Lung (tissue), 12 donors: ENCODE measurements around the gene TJP2. TPM values are rescaled to one million over a fixed set of nuclear protein-coding genes. Genes with fewer than 3 reads are reported as not detected.

ENCODE experiments used
- ATAC-seq: fragments of 200-7000 bp; cut with Tn5 transposase; one replicate; pipeline ENCODE4 v1.9.1; 2020; ENCODE audit warnings: moderate number of reproducible peaks; ENCODE audit not compliant: insufficient read depth, low FRiP score
- DNase-seq, 3 donors: peaks; one replicate each; pipeline ENCODE4 v3.0.0-alpha.2; 2013 to 2017
- H3K27ac ChIP-seq, 2 donors: one replicate each; pipeline ENCODE4 v1.5.1; 2013; ENCODE audit warnings: mild to moderate bottlenecking in 2 of 2, moderate library complexity in 2 of 2, control low read depth in 1 of 2, inconsistent platforms in 1 of 2, low read depth in 1 of 2, low read length in 1 of 2
- H3K27me3 ChIP-seq, 3 donors: one replicate each; pipeline ENCODE4 v1.5.1; 2013; ENCODE audit warnings: low read length in 2 of 3; ENCODE audit not compliant: control insufficient read depth in 3 of 3, insufficient read depth in 3 of 3
- H3K36me3 ChIP-seq, 4 donors: one replicate each; pipeline ENCODE4 v1.5.1; 2013; ENCODE audit warnings: low read length in 4 of 4, mild to moderate bottlenecking in 1 of 4, moderate library complexity in 1 of 4; ENCODE audit not compliant: control insufficient read depth in 4 of 4, insufficient read depth in 4 of 4
- H3K4me1 ChIP-seq, 5 donors: one replicate each; pipeline ENCODE4 v1.5.1; 2013; ENCODE audit warnings: low read length in 5 of 5, mild to moderate bottlenecking in 2 of 5, moderate library complexity in 1 of 5; ENCODE audit not compliant: control insufficient read depth in 5 of 5, insufficient read depth in 5 of 5
- H3K4me3 ChIP-seq: one replicate; pipeline ENCODE4 v1.5.1; 2013; ENCODE audit warnings: mild to moderate bottlenecking, control low read depth, moderate library complexity
- H3K9ac ChIP-seq, 2 donors: one replicate each; pipeline ENCODE4 v1.5.1; 2013; ENCODE audit warnings: low read length in 2 of 2, control low read depth in 1 of 2; ENCODE audit not compliant: insufficient read depth in 1 of 2
- H3K9me3 ChIP-seq, 4 donors: one replicate each; pipeline ENCODE4 v1.5.1; 2013; ENCODE audit warnings: low read length in 3 of 4, mild to moderate bottlenecking in 1 of 4, moderate library complexity in 1 of 4; ENCODE audit not compliant: control insufficient read depth in 4 of 4, insufficient read depth in 3 of 4
- CTCF ChIP-seq: IDR thresholded peaks from 2 replicates; pipeline ENCODE4 v1.5.1; 2012; ENCODE audit warnings: mild to moderate bottlenecking; ENCODE audit errors: control extremely low read depth, extremely low read depth
- WGBS, 2 donors: extraction: QIAGEN DNeasy Blood & Tissue Kit; methylation state at CpG; one replicate each; pipeline ENCODE4 v1.1.7; 2013; 5-methylcytosine and 5-hydroxymethylcytosine counted together
- polyA plus RNA-seq, 2 donors: library from polyadenylated mRNA; stranded (reverse); fragments of 200-250 nt; gene quantifications; one replicate each; pipeline ENCODE4 v1.2.1, GENCODE V29; 2013
- total RNA-seq, 2 donors: library from RNA; depleted of rRNA in 1 of 2; stranded (reverse); fragments of >200 nt in 1 of 2; gene quantifications; one replicate each; pipeline ENCODE4 v1.2.1, GENCODE V29; 2014 to 2021
- donor health status: control.
- donor health status: control.
- donor health status: Bipolar disorder and iron deficiency.
- donor health status: healthy.
- donor health status: DM: yes; HTN: yes; CAD: no.

The TJP2 gene
- total and polyA plus RNA-seq, 4 donors = 39.3 to 181 (median 73.6) TPM

GRCh38 chr9:69215774-69216485 lies 41.9 kb downstream of the TJP2 start:
- ATAC-seq (no peak), DNase-seq (no peak)
- Histone ChIP-seq H3K9me3 (no peaks in the 10 kb centered on the region), H3K27ac (peak overlapping the region in 1 of 2 donors; percentile 90), H3K9ac (no peak overlapping the region), H3K4me3 (no peak overlapping the region), H3K27me3 (no peaks in the 10 kb centered on the region), H3K4me1 (peaks cover 0 to 5% (median 0%) of the 10 kb centered on the region in 5 donors), H3K36me3 (peaks cover 6 to 17% (median 10%) of the 10 kb centered on the region in 4 donors)
- WGBS, 2 donors = 75% methylated on average over 9 of the region's 9 CpGs
- no peak for TF ChIP-seq CTCF

GRCh38 chr9:69218166-69218565 lies 44.1 kb downstream of the TJP2 start:
- Histone ChIP-seq H3K4me1 (peaks cover 0 to 3% (median 0%) of the 10 kb centered on the region in 5 donors), H3K36me3 (peaks cover 6 to 25% (median 16%) of the 10 kb centered on the region in 4 donors), H3K9me3 (no peaks in the 10 kb centered on the region), H3K9ac (no peak overlapping the region), H3K4me3 (no peak overlapping the region), H3K27me3 (no peaks in the 10 kb centered on the region), H3K27ac (peak overlapping the region in 1 of 2 donors; percentile 36)
- WGBS, 2 donors = 81 to 95% methylated on average over 3 of the region's 3 CpGs
- DNase-seq (peak in 1 of 3 donors; percentile 43), ATAC-seq (no peak)
- TF ChIP-seq CTCF = no peak

- H3K27ac ChIP-seq = no peak overlapping the region
- DNase-seq (no peak), ATAC-seq (no peak)
- WGBS, 2 donors = 98% methylated on average over 44 to 47 of the region's 47 CpGs
- no peak overlapping the region for H3K9ac ChIP-seq
- no peak for TF ChIP-seq CTCF
- peaks cover 0 to 6% (median 0%) of the 10 kb centered on the region in 5 donors for H3K4me1 ChIP-seq
- no peak overlapping the region for H3K4me3 ChIP-seq
- no peaks in the 10 kb centered on the region for H3K9me3 ChIP-seq
- no peaks in the 10 kb centered on the region for H3K27me3 ChIP-seq
- peaks cover 8 to 29% (median 21%) of the 10 kb centered on the region in 4 donors for H3K36me3 ChIP-seq
Measured at GRCh38 chr9:69221036-69221435, 47.0 kb downstream of the TJP2 start.
